Neural cell (in vitro differentiated cells): ENCODE data around the gene RXFP4. TPM values are rescaled to one million over a fixed set of nuclear protein-coding genes. Genes with fewer than 3 reads are reported as not detected.

ENCODE experiments used
- H2AFZ ChIP-seq: fragments of 200-600, 300-800 bp; sonication (generic), shearing (Covaris generic); 2 replicates; pipeline ENCODE4 v1.6.0; 2014; ENCODE audit warnings: low read depth, mild to moderate bottlenecking, antibody characterized with exemption, low read length, moderate library complexity
- H3F3A ChIP-seq: fragments of 200-600 bp; shearing (Covaris generic); 2 replicates; pipeline ENCODE4 v1.6.1; 2016; ENCODE audit warnings: mild to moderate bottlenecking, moderate library complexity, mixed read lengths, antibody characterized with exemption, low read length; ENCODE audit not compliant: insufficient read depth, poor library complexity, severe bottlenecking
- H3K27ac ChIP-seq: fragments of 200-600, 300-800 bp; sonication (generic), shearing (Covaris generic); 2 replicates; pipeline ENCODE4 v1.5.1; 2014; ENCODE audit warnings: mild to moderate bottlenecking, low read length, moderate library complexity
- H3K27me3 ChIP-seq: fragments of 300-800, 200-600 bp; sonication (generic), shearing (Covaris generic); 2 replicates; pipeline ENCODE4 v1.6.0; 2014; ENCODE audit warnings: mild to moderate bottlenecking, low read depth, low read length, moderate library complexity; ENCODE audit not compliant: insufficient read depth
- H3K36me3 ChIP-seq: fragments of 300-800, 200-600 bp; sonication (generic), shearing (Covaris generic); 2 replicates; pipeline ENCODE4 v1.5.1; 2014; ENCODE audit warnings: mild to moderate bottlenecking, antibody characterized with exemption, low read length, moderate library complexity; ENCODE audit not compliant: insufficient read depth
- H3K4me2 ChIP-seq: fragments of 300-800, 200-600 bp; sonication (generic), shearing (Covaris generic); 2 replicates; pipeline ENCODE4 v1.6.0; 2014; ENCODE audit warnings: mild to moderate bottlenecking, low read length
- H3K4me3 ChIP-seq: fragments of 300-800, 200-600 bp; sonication (generic), shearing (Covaris generic); 2 replicates; pipeline ENCODE4 v1.5.1; 2014; ENCODE audit warnings: mild to moderate bottlenecking, low read length, moderate library complexity
- H3K79me2 ChIP-seq: fragments of 200-600 bp; shearing (Covaris generic); replicated peaks from 2 replicates; pipeline ENCODE4 v1.6.0; 2014; ENCODE audit warnings: mild to moderate bottlenecking, low read length, moderate library complexity; ENCODE audit not compliant: insufficient read depth
- H3K9ac ChIP-seq: fragments of 300-800, 200-600 bp; sonication (generic), shearing (Covaris generic); 2 replicates; pipeline ENCODE4 v1.6.1; 2016; ENCODE audit warnings: mild to moderate bottlenecking, low read length, mixed read lengths
- H3K9me2 ChIP-seq: fragments of 200-600 bp; shearing (Covaris generic); 2 replicates; pipeline ENCODE4 v1.6.1; 2016; ENCODE audit warnings: mild to moderate bottlenecking, low read length, mixed read lengths; ENCODE audit not compliant: insufficient read depth
- H3K9me3 ChIP-seq: fragments of 200-600, 300-800 bp; sonication (generic), shearing (Covaris generic); 2 replicates; pipeline ENCODE4 v1.6.1; 2016; ENCODE audit warnings: mild to moderate bottlenecking, mixed run types, low read length, moderate library complexity, mixed read lengths
- H4K20me1 ChIP-seq: fragments of 200-600 bp; shearing (Covaris generic); 2 replicates; pipeline ENCODE4 v1.6.1; 2016; ENCODE audit warnings: mild to moderate bottlenecking, mixed run types; ENCODE audit not compliant: insufficient read depth
- CTCF ChIP-seq: fragments of 450-650 bp; IDR thresholded peaks from 2 replicates; pipeline ENCODE4 v1.5.1; 2014; ENCODE audit warnings: antibody characterized with exemption, mild to moderate bottlenecking, moderate library complexity; ENCODE audit not compliant: poor library complexity, severe bottlenecking
- EP300 ChIP-seq: fragments of 450-650 bp; conservative IDR thresholded peaks from 2 replicates; pipeline ENCODE4 v1.6.1; 2014; ENCODE audit warnings: antibody characterized with exemption, mild to moderate bottlenecking, moderate library complexity; ENCODE audit not compliant: poor library complexity, severe bottlenecking
- EZH2 ChIP-seq: fragments of 200-600, 300-800 bp; shearing (Covaris generic), sonication (generic); IDR thresholded peaks from 2 replicates; pipeline ENCODE4 v1.6.1; 2014; ENCODE audit warnings: antibody characterized with exemption, low read length, borderline replicate concordance, mild to moderate bottlenecking; ENCODE audit not compliant: insufficient read depth, poor library complexity, severe bottlenecking
- MXI1 ChIP-seq: fragments of 450-650 bp; conservative IDR thresholded peaks from 2 replicates; pipeline ENCODE4 v1.6.1; 2014; ENCODE audit warnings: antibody characterized with exemption, mild to moderate bottlenecking; ENCODE audit not compliant: poor library complexity, severe bottlenecking
- POLR2AphosphoS5 ChIP-seq: IDR thresholded peaks from 2 replicates; pipeline ENCODE4 v1.6.1; 2012
- RAD21 ChIP-seq: fragments of 450-650 bp; conservative IDR thresholded peaks from 2 replicates; pipeline ENCODE4 v1.6.1; 2014; ENCODE audit warnings: antibody characterized with exemption, mild to moderate bottlenecking, moderate library complexity
- REST ChIP-seq: IDR thresholded peaks from 2 replicates; pipeline ENCODE4 v1.6.1; 2012; ENCODE audit warnings: borderline replicate concordance
- SMC3 ChIP-seq: fragments of 450-650 bp; conservative IDR thresholded peaks from 2 replicates; pipeline ENCODE4 v1.6.1; 2014; ENCODE audit warnings: antibody characterized with exemption, mild to moderate bottlenecking, moderate library complexity; ENCODE audit not compliant: poor library complexity
- TAF1 ChIP-seq: IDR thresholded peaks from 2 replicates; pipeline ENCODE4 v1.6.1; 2012; ENCODE audit warnings: low read depth
- polyA minus RNA-seq: library from RNA; depleted of rRNA, polyadenylated mRNA; stranded (reverse); fragments of >200 nt; gene quantifications from 2 replicates; pipeline ENCODE4 v1.2.3, GENCODE V29; 2014
- polyA plus RNA-seq: library from polyadenylated mRNA; depleted of rRNA; stranded (reverse); fragments of >200 nt; gene quantifications from 2 replicates; pipeline ENCODE4 v1.2.3, GENCODE V29; 2014

RXFP4 gene
- polyA plus RNA-seq (not detected in 2 replicates), polyA minus RNA-seq (not detected in 2 replicates)

- H3K4me2 ChIP-seq: no peak within 1 kb of the TSS
- H3K79me2 ChIP-seq: no peaks in the 10 kb centered on the region
- H3K36me3 ChIP-seq: no peaks in the 10 kb centered on the region
- H3K9me2 ChIP-seq: no peaks in the 10 kb centered on the region
- no peaks in the 10 kb centered on the region for H4K20me1 ChIP-seq
- no peak within 1 kb of the TSS for H2AFZ ChIP-seq
- no peak within 1 kb of the TSS for H3K27ac ChIP-seq
- no peaks in the 10 kb centered on the region for H3K27me3 ChIP-seq
- no peak within 1 kb of the TSS for H3K9ac ChIP-seq
- no peaks in the 10 kb centered on the region for H3K9me3 ChIP-seq
- TF ChIP-seq SMC3 (no peak), EP300 (no peak)
- H3K4me3 ChIP-seq: no peak within 1 kb of the TSS
- no peaks in the 10 kb centered on the region for H3F3A ChIP-seq
Observed at GRCh38 chr1:155940993-155941844, at the start of gene RXFP4. Gene RXFP4, plus strand, starts transcription at chr1:155941638. Its CDS starts 72 bp downstream, at chr1:155941710.

GRCh38 chr1:155892796-155893195, 48.6 kb upstream of the RXFP4 start:
- no peak for TF ChIP-seq RAD21
- TF ChIP-seq POLR2AphosphoS5: no peak
- no peak for TF ChIP-seq TAF1
- no peak for TF ChIP-seq SMC3
- TF ChIP-seq EZH2: no peak
- no peak for TF ChIP-seq MXI1
- TF ChIP-seq CTCF: no peak
- no peak for TF ChIP-seq EP300
- H3K4me3 ChIP-seq: no peak overlapping the region
- no peaks in the 10 kb centered on the region for H3K79me2 ChIP-seq
- no peak overlapping the region for H3K4me2 ChIP-seq
- H3K36me3 ChIP-seq: no peaks in the 10 kb centered on the region
- H3K27ac ChIP-seq: no peak overlapping the region
- H3F3A ChIP-seq: no peaks in the 10 kb centered on the region
- no peak overlapping the region for H2AFZ ChIP-seq
- H3K9me3 ChIP-seq: no peaks in the 10 kb centered on the region
- H4K20me1 ChIP-seq: no peaks in the 10 kb centered on the region
- no peak overlapping the region for H3K9ac ChIP-seq
- no peaks in the 10 kb centered on the region for H3K27me3 ChIP-seq
- H3K9me2 ChIP-seq: no peaks in the 10 kb centered on the region

GRCh38 chr1:155893389-155894142, 47.9 kb upstream of the RXFP4 start:
- no peak overlapping the region for H3K4me2 ChIP-seq
- no peaks in the 10 kb centered on the region for H3K27me3 ChIP-seq
- no peaks in the 10 kb centered on the region for H3K9me3 ChIP-seq
- TF ChIP-seq CTCF: no peak
- no peak for TF ChIP-seq TAF1
- TF ChIP-seq EP300: no peak
- no peak for TF ChIP-seq SMC3
- TF ChIP-seq POLR2AphosphoS5: no peak
- TF ChIP-seq REST: no peak
- no peak for TF ChIP-seq EZH2
- TF ChIP-seq MXI1: no peak
- TF ChIP-seq RAD21: no peak
- no peak overlapping the region for H3K9ac ChIP-seq
- H3K4me3 ChIP-seq: no peak overlapping the region
- no peaks in the 10 kb centered on the region for H3K79me2 ChIP-seq
- H3K9me2 ChIP-seq: no peaks in the 10 kb centered on the region
- H2AFZ ChIP-seq: no peak overlapping the region
- H3K27ac ChIP-seq: no peak overlapping the region
- no peaks in the 10 kb centered on the region for H3F3A ChIP-seq
- no peaks in the 10 kb centered on the region for H3K36me3 ChIP-seq
- no peaks in the 10 kb centered on the region for H4K20me1 ChIP-seq
